Measurements from ENCODE around the gene RNF150. TPM values are rescaled to one million over a fixed set of nuclear protein-coding genes. Genes with fewer than 3 reads are reported as not detected.

The RNF150 gene
- total RNA-seq, 1 experiment from 2014 or later, result 4.4 TPM

Other genes starting within 250 kb of the RNF150 start
- 31.9 and 32.6 TPM in 2 replicates for gene ZNF330, start 87.4 kb upstream of the RNF150 start, total RNA-seq (2021)